Activated naive CD8-positive, alpha-beta T cell (primary cell): Measurements from ENCODE around the gene BCAR3.

ENCODE experiments used
- H3K27ac Mint-ChIP-seq: one replicate; pipeline ENCODE4 v1.8.0; 2021; ENCODE audit warnings: mixed read lengths
- H3K27me3 Mint-ChIP-seq: one replicate; pipeline ENCODE4 v1.8.0; 2021; ENCODE audit warnings: mixed read lengths
- H3K36me3 Mint-ChIP-seq: one replicate; pipeline ENCODE4 v1.8.0; 2021; ENCODE audit warnings: mixed read lengths
- H3K4me1 Mint-ChIP-seq: one replicate; pipeline ENCODE4 v1.8.0; 2021; ENCODE audit warnings: low read depth, mixed read lengths
- H3K4me3 Mint-ChIP-seq: one replicate; pipeline ENCODE4 v1.8.0; 2021; ENCODE audit warnings: mild to moderate bottlenecking, mixed read lengths
- H3K9me3 Mint-ChIP-seq: one replicate; pipeline ENCODE4 v1.8.0; 2021; ENCODE audit warnings: low read depth, mixed read lengths

The BCAR3 gene

GRCh38 chr1:93521618-93522017, 160.0 kb downstream of the BCAR3 start:
- H3K4me3 Mint-ChIP-seq = no peak overlapping the region
- no peak overlapping the region for H3K27ac Mint-ChIP-seq
- no peaks in the 10 kb centered on the region for H3K9me3 Mint-ChIP-seq
- no peaks in the 10 kb centered on the region for H3K4me1 Mint-ChIP-seq
- H3K36me3 Mint-ChIP-seq = no peaks in the 10 kb centered on the region
- H3K27me3 Mint-ChIP-seq = peaks cover 3% of the 10 kb centered on the region

GRCh38 chr1:93519199-93519829, 162.3 kb downstream of the BCAR3 start:
- no peaks in the 10 kb centered on the region for H3K9me3 Mint-ChIP-seq
- H3K36me3 Mint-ChIP-seq = no peaks in the 10 kb centered on the region
- no peak overlapping the region for H3K4me3 Mint-ChIP-seq
- no peaks in the 10 kb centered on the region for H3K27me3 Mint-ChIP-seq
- no peak overlapping the region for H3K27ac Mint-ChIP-seq
- H3K4me1 Mint-ChIP-seq = no peaks in the 10 kb centered on the region

GRCh38 chr1:93518516-93518915, 163.1 kb downstream of the BCAR3 start:
- no peaks in the 10 kb centered on the region for H3K27me3 Mint-ChIP-seq
- H3K9me3 Mint-ChIP-seq = no peaks in the 10 kb centered on the region
- H3K4me1 Mint-ChIP-seq = no peaks in the 10 kb centered on the region
- no peak overlapping the region for H3K27ac Mint-ChIP-seq
- no peaks in the 10 kb centered on the region for H3K36me3 Mint-ChIP-seq
- H3K4me3 Mint-ChIP-seq = no peak overlapping the region

GRCh38 chr1:93516164-93516563, 165.5 kb downstream of the BCAR3 start:
- Mint-ChIP-seq H3K27ac (no peak overlapping the region), H3K4me3 (no peak overlapping the region), H3K36me3 (no peaks in the 10 kb centered on the region), H3K9me3 (no peaks in the 10 kb centered on the region), H3K27me3 (no peaks in the 10 kb centered on the region), H3K4me1 (no peaks in the 10 kb centered on the region)
